GM19239 (cell line): ENCODE data around the gene RAPGEF4.
A peak's percentile ranks its signal among the peaks of the same experiment; 100 is the strongest.

ENCODE experiments used
- DNase-seq: peaks from one replicate; pipeline ENCODE4 v3.0.0; 2011; ENCODE audit warnings: low spot score; ENCODE audit not compliant: insufficient read length
- FAIRE-seq: peaks from 2 replicates; lab custom pipeline; 2011; peaks lifted over from hg19 to GRCh38; lab: Jason Lieb, UNC

Gene RAPGEF4

DNA sequence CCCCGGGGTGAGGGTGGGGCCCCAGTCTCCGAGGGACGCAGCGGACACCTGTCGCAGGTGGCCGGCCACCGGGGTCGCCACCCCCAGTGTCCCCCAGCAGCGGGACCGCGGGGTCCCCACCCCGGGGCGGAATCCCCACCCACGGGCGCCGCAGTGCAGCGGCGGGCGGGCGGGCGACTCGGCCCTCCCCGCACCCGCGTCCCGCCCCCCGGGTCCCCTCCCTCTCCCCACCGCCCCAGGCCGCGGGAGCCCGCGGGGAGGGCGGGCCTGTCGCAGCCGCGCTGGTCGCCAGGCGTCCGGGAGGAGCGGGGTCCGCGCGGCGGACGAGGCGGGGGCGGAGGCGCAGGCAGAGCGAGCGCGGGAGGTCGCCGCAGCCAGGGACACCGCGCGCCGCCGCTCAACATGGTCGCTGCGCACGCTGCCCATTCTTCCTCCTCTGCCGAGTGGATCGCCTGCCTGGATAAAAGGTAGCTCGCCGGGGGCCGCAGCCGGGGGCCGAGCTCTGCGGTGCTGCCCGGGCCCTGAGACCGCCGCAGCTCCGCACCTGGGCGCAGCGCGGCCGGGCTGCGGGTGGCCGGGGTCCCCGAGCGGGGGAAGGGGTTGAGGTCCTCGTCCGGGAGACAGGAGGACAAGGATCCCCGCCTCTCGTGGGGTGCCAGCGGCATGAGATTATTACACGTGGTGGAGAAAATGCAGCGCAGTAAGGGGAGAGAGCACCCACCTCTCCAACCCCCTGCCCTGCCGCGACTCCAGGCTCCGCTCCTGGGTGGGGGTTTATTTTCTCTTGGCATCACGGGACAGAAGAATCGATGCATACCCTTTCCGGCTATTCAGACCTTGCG lies at the start of gene RAPGEF4:
Gene RAPGEF4 (plus strand): TSS at position 264 of the 842 bp plus-strand sequence. CDS start 139 bp downstream, at position 403.
- no peak for FAIRE-seq
- DNase-seq: no peak

DNA sequence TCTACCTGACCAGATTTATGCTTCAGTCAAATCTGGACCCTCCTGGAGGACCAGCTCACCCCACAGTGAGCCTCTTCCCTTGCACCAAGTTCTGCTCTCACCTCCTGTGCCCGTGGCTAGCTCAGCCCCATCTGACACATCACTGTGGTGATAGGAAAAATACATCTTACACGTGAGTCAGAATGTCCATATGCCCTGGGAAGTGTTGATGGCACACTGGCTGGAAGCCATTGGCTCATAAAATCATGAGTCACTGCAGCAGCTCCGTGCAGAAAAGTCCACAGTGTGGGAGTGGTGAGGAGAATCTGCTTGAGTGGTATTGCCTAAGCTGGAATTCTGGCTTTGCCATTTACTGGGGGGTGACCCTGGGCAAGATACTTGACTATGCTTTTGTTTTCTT lies 42.6 kb upstream of the RAPGEF4 start:
- FAIRE-seq (no peak), DNase-seq (no peak)

DNA sequence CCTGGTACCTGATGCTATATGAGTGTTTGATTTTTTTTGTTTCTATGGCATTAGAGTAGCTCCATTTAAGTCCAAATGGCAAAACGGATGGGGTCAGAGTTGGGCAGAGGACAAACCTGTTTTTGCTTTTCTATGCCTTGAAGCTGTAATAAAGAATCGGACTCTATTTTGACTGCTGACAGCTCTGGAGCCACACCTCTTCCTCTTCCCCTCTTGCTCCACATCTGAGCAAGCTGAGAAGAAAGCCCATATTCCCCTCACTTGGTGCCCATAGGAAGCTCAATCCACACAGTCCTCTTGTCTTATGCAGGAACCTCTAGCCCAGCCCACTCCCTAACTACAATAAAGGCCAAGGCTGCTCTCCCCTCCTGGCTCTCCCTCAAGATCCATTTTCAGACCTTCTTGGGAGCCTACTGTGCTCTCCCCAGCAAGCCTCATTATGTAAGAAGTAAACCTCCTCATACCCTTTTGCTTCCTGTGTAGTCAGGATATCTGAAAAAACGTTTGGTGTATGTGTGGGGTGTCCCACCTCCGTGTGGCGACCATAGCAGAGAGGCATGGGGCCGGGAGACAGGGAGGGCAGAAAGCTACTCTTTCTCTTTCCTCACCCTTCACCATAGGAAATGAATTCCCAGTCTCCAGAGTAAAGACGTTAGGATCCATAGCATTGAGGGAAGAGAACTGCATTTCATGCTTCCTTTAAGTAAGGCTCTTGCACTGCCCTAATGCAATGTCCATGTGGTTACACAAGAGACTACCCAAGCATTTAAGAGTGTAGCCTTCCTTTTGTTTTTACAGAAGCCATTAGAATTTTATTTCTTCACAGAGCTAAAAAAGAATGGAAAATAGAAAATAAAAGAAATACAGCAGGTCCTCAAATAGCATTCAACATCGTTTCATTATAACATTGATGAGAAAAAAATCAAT lies 41.9 kb upstream of the RAPGEF4 start:
- FAIRE-seq (no peak), DNase-seq (no peak)

DNA sequence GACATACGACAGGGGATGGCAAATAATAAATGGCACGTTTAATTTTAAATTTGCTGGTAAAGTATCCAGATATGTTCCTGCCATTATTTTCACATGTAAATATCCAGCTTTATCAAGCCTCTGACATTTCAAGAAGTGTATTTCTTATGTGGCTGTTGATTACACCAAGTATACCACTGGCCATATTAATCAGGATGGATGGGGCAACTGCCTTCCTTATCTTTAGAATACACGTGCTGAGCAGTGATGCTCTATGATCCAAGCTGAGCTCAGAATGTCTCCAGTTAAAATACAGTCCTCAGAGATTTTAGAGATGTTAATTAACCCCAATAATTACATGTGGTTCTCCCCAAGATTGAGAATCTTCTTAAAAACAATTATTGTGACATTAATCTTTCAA lies 38.3 kb upstream of the RAPGEF4 start:
- FAIRE-seq (no peak), DNase-seq (no peak)

DNA sequence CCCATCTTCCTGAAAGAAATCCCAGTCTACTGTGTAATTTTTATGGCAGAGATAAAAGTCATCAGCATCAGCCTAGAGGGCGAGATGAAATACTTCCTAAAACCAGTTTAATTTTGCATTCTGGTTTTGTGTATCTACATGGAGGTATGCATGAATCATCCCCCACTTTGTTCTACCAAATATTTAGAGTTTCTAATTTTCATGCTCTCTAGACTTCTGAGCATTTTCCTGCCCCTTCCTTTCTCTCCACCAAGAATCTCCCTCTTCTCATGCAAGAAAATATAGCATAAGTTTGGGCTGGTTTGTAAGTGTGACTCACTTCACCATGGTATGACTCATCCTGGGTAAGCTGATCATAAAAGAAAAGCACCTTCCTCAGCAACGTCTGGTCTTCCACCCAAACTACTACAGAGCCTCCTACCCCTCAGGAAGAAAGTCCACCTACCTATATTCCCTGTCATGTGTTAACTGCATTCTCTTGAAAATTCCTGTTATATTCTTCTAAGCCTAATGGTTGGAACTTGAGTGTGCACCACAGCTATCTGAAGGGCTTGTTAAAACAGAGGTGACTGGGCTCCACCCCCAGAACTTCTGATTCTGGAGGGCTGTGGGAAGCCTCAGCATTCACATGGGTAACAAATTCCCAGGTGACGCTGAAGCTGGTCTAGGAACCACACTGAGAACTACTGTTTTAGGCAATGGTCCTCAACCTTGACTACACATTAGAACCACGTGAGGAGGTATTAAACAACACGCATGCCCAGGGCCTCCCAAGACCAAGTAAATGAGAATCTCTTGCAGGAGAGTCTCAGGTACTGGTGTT lies 37.4 kb upstream of the RAPGEF4 start:
- DNase-seq: no peak
- FAIRE-seq: no peak

DNA sequence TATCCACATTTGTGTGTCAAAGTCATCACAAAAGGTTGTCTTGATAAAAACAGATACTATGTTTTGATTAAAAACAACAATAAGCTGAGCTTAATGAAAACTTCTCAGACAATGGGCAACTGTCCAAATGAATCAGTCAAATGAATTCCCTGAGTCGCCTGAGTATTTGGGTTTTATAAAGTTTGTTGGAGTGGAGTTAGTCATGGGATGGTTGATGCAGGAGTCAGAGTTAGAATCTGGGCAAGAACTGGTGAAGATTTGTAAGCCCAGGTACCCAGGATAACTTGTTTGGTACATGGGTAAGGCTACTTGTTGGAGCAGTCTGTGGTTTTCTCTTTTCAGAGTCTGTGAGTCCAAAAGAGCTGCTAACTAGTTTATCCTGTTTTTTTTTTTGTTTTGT lies 34.4 kb upstream of the RAPGEF4 start:
- no peak for FAIRE-seq
- no peak for DNase-seq

DNA sequence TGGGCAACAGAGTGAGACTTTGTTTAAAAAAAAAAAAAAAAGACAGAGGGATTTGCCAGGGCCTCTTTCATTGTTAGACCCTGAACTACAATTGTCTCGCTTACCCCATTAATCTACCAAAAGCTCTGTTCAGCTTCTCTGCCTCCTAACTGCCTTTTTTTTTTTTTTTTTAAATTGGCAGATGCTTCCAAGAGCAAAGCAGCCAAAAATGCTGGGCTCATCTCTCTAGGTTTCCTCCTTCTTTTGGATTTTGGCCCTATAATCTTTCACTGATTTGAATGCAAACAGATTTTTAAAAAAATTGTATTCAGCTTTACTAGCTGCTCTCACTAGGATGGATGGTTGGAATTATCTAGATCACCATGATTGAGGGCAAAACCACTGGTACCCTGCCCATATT lies 33.2 kb upstream of the RAPGEF4 start:
- DNase-seq: no peak
- FAIRE-seq: no peak

DNA sequence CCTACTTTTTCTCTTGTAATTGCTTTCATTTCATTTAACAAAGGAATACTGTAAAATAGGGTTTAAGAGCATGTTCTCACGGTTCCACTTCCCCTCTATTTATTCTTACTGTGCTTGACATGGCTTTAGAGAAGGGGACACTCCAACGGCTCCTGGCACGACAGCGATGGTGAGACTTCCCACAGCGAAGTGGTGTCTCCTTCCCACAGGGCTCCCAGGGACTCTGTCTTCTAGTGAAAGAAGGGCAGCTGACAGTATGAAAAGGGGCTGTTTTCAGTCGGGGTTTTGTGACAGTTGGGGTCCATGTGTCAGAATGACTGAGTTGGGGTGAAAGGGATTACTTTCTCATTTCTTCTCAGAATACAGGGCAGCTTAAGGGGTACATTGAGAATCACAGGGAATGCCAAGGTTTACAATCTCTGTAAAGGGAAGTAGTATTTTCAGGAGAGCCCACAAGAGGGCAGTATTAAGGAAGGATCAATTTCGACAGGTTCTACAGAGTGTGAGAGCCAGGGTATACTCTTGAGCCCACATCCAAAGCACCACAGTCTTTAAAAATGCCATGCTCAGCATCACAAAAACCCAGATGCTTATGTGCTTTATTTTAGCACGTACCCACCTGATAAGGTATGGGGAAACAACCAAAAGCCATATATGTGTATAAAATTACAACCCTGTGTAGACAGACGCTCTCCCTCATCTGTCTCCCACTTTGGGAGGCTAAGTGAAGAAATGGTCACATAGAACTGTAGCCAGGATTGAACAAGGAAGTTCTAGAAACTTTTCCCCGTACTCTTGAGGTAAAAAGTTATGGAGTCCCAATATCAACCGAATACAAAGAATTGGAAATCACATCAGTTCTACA lies 31.3 kb upstream of the RAPGEF4 start:
- DNase-seq (no peak), FAIRE-seq (peak; percentile 79)

DNA sequence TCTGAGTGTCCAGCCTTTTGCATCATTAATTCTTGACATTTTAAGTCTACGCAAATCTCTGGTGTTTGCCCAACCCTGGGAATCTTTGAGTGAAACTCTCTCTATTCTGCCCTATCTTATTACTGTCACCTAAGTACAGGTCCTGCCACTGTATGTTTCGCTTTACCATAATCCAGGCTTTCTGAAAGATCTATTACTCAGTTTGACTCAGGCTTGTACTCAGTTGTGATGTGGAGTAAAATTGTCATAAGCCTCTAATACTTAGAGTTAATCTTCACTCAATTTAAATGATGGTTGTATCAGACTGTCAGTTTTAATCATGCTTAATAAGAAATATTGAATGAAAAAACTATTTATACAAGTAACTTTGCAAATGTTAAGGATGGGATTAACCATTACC lies 30.3 kb upstream of the RAPGEF4 start:
- no peak for FAIRE-seq
- no peak for DNase-seq

DNA sequence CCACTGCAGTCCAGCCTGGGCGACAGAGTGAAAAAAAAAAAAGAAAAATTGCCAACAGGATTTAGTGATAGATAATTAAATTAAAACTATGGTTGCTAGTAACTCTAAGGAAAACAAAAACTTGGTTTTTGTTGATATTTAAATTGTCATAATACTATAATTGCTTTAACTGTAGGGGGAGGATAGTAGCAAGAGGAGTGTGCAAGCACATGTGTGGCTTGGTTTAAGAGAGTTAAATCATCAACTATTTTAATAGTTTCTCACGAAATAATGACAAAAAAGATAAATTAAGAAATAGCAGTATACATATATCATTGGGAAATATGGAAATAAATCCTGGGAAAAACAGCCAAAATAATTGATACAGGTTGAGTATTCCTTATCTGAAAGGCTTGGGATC lies 27.4 kb upstream of the RAPGEF4 start:
- DNase-seq (no peak), FAIRE-seq (no peak)

DNA sequence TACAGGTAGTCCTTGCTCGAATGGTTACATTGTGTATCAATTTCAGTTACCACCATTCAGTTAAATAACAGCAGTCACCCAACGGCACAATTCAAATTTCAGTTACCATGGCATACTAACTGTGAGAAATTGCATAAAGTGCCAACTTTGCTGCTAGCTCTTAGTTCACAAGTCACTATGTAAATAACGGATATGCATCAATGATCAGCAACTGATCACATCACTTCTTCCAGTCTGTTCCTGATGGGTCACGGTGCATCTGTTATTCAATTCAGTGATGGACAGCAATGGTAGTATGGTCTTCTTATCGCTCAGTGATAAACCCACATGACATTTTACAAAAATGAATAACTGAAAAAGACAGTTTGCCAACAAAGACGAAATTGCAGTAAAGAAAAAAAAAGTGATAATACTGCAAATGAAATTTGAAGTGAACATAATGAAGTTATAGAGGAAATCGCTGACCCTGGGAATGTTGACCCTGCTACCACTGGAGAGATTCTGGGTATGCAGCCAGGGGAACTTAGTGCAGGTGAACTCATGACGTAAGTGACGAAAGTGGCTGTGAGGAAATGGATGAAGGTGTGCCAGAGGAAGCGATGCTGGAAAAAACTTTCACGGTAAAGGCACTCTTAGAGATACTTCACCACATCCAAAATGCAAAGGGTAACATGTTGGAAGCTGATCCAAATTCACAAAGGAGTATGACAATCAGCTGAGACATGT lies 25.9 kb upstream of the RAPGEF4 start:
- no peak for FAIRE-seq
- no peak for DNase-seq

DNA sequence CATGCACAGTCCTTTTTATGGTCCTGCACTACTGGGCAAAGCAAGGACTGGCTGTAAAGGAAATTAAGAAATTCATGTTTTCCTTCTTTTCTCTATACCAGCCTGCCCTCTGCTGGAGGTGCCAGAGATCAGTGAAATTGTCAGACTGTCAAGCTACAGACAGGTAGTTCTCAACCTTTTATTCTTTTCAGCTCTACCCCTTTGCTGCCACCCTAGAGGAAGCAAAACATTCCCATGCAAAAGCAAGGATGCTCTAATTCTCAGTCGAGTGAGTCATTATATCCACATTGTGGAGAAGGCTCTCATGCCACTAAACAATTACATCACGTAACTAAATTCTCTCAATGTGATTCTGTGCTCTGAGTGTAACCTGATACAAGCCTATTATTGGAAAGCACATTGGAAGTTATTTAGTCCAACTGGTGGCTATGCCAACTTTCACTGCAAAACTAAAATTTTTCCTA lies 25.0 kb upstream of the RAPGEF4 start:
- no peak for FAIRE-seq
- no peak for DNase-seq

DNA sequence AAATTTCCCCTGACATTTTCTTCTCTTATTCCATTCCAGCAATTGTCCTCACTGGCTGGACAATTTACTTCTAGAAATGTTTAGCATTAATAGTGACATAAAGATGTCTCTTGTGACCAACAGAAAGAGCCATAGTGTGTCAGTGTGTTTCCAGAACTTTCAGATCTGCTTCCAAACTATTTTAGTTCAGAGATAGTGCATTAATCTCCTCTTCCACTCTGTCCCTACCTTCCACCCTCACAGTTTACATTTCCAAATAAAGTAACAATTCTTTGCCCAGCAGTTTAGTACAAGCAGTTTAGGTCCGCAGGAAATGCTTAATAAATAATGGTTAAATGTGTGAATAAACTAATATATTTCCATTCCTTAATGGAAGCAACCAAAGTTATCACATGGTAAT lies 24.5 kb upstream of the RAPGEF4 start:
- no peak for DNase-seq
- no peak for FAIRE-seq

DNA sequence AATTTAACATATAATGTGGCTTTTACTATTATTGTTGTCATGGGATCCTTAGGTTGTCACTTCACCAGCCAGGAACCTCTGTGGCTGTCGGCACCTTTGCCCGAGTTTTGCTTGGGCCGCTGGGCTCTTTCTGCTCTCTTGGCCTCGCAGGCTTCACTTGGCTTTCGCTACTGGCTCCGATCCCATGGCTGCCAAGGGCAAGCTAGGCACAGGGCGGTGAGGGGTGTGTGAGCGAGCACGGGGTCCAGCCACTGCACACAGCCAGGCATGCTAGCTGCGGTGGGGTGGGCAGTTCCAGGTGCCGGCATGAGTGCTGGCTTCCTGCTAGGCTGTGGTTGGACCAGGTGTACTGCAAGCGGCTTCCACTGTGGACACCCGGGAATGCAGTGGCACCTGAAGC lies 23.4 kb upstream of the RAPGEF4 start:
- DNase-seq (no peak), FAIRE-seq (no peak)

DNA sequence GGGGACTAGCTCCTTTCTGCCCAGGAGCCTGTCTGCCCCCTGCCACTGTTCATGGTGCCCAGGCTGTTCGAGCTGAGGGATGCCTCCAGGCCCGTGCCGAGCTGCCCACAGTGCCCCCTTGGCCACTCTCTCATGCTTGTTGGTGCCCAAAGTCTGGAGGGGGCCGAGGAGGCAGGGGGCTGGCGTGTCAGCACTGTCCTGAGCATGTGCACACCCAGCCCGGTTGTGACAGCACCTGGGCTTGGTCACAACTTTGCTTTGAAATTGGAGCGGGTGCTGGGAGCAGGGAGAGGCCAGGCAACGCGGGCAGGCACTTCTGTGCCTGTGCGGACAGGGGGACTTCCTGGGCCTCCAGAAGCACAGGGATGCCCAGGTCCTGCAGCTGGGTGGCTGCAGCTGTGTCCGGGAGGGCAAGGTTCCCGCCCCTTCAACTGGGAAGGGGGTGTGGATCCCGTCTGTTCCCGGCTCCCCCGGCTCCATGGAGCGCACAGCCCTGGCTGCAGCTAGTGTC lies 22.2 kb upstream of the RAPGEF4 start:
- DNase-seq: no peak
- no peak for FAIRE-seq

DNA sequence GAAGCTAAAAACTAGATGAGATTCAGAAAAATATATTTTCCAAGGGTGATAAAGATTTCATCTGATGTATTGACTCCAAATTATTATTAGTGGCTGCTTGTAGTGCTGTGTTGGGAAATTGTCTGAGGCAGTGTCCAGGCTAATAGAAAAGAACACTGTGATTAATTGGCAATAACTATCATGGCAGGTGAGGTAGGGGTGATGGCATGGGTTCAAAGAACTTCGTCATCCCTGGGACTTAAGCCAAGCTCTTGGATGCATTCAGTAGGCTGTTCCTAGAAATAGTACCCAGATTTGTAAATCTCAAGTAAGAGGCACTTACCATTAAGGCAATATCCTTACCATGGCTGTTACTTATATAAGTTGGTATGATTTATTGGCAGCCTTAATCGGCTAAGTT lies 13.2 kb upstream of the RAPGEF4 start:
- FAIRE-seq: no peak
- DNase-seq: no peak

DNA sequence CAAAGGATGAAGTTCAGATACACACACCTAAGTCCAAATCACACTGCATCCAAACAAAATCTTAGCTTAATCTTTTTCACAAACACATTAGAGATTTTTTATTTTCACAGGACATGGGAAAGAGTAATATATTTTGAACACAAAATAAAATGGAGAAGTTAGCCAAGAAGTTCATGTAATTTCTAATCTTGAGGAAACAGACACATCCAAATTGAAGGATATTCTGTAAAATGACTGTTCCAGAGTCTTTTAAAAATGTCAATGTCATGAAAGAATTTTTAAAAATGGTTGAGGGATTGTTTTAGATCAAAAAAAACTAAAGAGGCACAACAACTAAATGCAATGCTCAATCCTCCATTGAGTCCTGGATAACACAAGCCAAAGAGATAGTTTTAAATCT lies 12.4 kb upstream of the RAPGEF4 start:
- FAIRE-seq (no peak), DNase-seq (no peak)

DNA sequence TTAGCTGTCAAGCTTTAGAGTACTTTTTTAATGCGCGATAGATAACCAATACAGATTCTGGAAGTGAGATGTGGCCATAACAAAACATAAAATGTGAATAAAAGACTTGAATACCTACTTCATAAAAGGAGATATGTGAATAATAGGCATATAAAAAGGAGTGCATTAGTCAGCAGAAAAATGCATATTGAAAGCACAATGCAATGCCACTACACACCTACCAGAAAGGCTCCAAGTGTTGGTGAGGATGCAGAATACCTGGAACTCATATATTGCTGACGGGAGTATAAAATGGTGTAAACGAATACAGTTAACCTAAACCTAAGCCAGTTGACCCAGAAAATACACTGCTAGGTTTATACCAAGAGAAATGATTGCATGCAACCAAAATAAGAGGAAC lies 10.9 kb upstream of the RAPGEF4 start:
- FAIRE-seq (no peak), DNase-seq (no peak)

DNA sequence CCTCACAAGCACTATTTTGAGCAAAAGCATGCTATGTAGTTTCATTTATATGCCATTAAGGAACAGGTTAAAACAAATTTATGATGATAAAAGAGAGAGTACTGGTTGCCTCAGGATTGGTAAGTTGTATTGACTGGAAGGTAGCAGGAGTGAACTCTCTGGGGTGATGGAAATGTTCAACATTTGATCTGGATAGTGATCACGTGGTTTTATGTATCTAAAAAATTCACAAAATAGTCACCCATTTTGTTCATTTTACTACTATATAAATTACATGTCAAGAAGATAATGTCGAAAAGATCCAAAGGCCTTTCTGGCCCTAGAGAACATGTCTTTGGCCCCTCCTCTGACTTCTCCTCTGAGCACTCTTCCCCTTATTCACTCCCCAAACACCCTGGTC lies 10.4 kb upstream of the RAPGEF4 start:
- no peak for FAIRE-seq

More for the DNA sequence above, 10.4 kb upstream of the RAPGEF4 start:
- no peak for DNase-seq
